GM21619 (cell line): ENCODE measurements around the gene SNRPA1.
A peak's percentile ranks its signal among the peaks of the same experiment; 100 is the strongest.

Source experiments
- ATAC-seq: cut with Tn5 transposase; IDR thresholded peaks from one replicate; pipeline ENCODE4 v1.9.1; 2021; ENCODE audit not compliant: unreplicated experiment

SNRPA1 gene

GRCh38 chr15:101244036-101244781 is 50.8 kb downstream of the SNRPA1 start:
- ATAC-seq, result no peak

GRCh38 chr15:101243420-101243819 is 51.6 kb downstream of the SNRPA1 start:
- no peak for ATAC-seq

GRCh38 chr15:101242999-101243336 is 52.1 kb downstream of the SNRPA1 start:
- ATAC-seq, result no peak

GRCh38 chr15:101242160-101242998 is 52.7 kb downstream of the SNRPA1 start:
- peak; percentile 65 for ATAC-seq

- ATAC-seq, result no peak
Measured at GRCh38 chr15:101240358-101240757, 54.7 kb downstream of the SNRPA1 start.

- ATAC-seq, result no peak
Measured at GRCh38 chr15:101239724-101240136, 55.3 kb downstream of the SNRPA1 start.

- ATAC-seq, result no peak
Measured at GRCh38 chr15:101237251-101237650, 57.8 kb downstream of the SNRPA1 start.

- ATAC-seq, result no peak
Measured at GRCh38 chr15:101233651-101234280, 61.3 kb downstream of the SNRPA1 start.

- ATAC-seq, result no peak
Measured at GRCh38 chr15:101232677-101233076, 62.4 kb downstream of the SNRPA1 start.
